Right lobe of liver (tissue), 4 donors: ENCODE results near the gene ASB11.

ENCODE experiments used
- CTCF ChIP-seq, 4 donors: fragments of 200-600 bp in 3 of 4; fragments of 450-650 bp in 1 of 4; IDR thresholded peaks; one replicate each; pipeline versions ENCODE4 v1.5.1 to v1.8.0; 2016 to 2022; ENCODE audit warnings: antibody characterized with exemption in 4 of 4, mild to moderate bottlenecking in 2 of 4
- POLR2A ChIP-seq: fragments of 450-650 bp; IDR thresholded peaks from one replicate; pipeline ENCODE4 v1.6.1; 2017; ENCODE audit warnings: antibody characterized with exemption, mild to moderate bottlenecking
- donor health status: DM: no; HTN: no; CAD: no.
- donor health status: DM: no; HTN: no; CAD: no.
- donor health status: DM: no; HTN: yes; CAD: no.

- TF ChIP-seq POLR2A (no peak), CTCF (IDR thresholded peaks at IDR 0.05) (no peak)
These were observed 80.4 kb downstream of the ASB11 start for GRCh38 chrX:15235001-15235400.
